Measurements from ENCODE around the gene CTNNBIP1.

CTNNBIP1 gene

GRCh38 chr1:9942939-9943788, 33.1 kb upstream of the CTNNBIP1 start, which contains the start of the genes LZIC and NMNAT1 (continued):
- TF ChIP-seq SALL2 (tag by site-specific recombination; IDR thresholded peaks at IDR 0.05; ENCODE audit: borderline replicate concordance) (no peak), ZNF555 (tag by site-specific recombination; conservative IDR thresholded peaks at IDR 0.05) (no peak), ZBTB20 (tag by site-specific recombination; IDR thresholded peaks at IDR 0.05) (peak; percentile 90), ZNF768 (tag by site-specific recombination; IDR thresholded peaks at IDR 0.05) (no peak), ZNF155 (tag by site-specific recombination; IDR thresholded peaks at IDR 0.05) (no peak), ZNF121 (tag by site-specific recombination; IDR thresholded peaks at IDR 0.05) (peak; percentile 82), ZNF596 (tag by site-specific recombination; IDR thresholded peaks at IDR 0.05) (no peak), ZNF37A (tag by site-specific recombination; IDR thresholded peaks at IDR 0.05) (no peak), ZNF621 (tag by site-specific recombination; IDR thresholded peaks at IDR 0.05) (no peak), ZNF133 (tag by site-specific recombination; IDR thresholded peaks at IDR 0.05) (no peak), ZNF274 (IDR thresholded peaks at IDR 0.05; ENCODE audit: low read length) (no peak), ZNF274 (tag by site-specific recombination; IDR thresholded peaks at IDR 0.05; ENCODE audit: borderline replicate concordance) (no peak), YY1 (tag by site-specific recombination; IDR thresholded peaks at IDR 0.05) (peak; percentile 78; the same call in 1 of the 2 replicates), ZFP41 (tag by site-specific recombination; IDR thresholded peaks at IDR 0.05; ENCODE audit: borderline replicate concordance) (0 out of 2 replicates have a peak, but pooled peaks have one; percentile 22), PRDM2 (tag by site-specific recombination; IDR thresholded peaks at IDR 0.05; ENCODE audit: borderline replicate concordance) (no peak), SCRT2 (tag by site-specific recombination; IDR thresholded peaks at IDR 0.05) (no peak; the same call in 1 of the 2 replicates), ZFP37 (tag by site-specific recombination; IDR thresholded peaks at IDR 0.05) (peak; percentile 96)
- TF ChIP-seq, protein P1, sequence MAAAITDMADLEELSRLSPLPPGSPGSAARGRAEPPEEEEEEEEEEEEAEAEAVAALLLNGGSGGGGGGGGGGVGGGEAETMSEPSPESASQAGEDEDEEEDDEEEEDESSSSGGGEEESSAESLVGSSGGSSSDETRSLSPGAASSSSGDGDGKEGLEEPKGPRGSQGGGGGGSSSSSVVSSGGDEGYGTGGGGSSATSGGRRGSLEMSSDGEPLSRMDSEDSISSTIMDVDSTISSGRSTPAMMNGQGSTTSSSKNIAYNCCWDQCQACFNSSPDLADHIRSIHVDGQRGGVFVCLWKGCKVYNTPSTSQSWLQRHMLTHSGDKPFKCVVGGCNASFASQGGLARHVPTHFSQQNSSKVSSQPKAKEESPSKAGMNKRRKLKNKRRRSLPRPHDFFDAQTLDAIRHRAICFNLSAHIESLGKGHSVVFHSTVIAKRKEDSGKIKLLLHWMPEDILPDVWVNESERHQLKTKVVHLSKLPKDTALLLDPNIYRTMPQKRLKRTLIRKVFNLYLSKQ (tag by site-specific recombination; IDR thresholded peaks at IDR 0.05; ENCODE audit: borderline replicate concordance), result peak; percentile 73; the same call in 1 of the 2 replicates
- TF ChIP-seq, protein P2, sequence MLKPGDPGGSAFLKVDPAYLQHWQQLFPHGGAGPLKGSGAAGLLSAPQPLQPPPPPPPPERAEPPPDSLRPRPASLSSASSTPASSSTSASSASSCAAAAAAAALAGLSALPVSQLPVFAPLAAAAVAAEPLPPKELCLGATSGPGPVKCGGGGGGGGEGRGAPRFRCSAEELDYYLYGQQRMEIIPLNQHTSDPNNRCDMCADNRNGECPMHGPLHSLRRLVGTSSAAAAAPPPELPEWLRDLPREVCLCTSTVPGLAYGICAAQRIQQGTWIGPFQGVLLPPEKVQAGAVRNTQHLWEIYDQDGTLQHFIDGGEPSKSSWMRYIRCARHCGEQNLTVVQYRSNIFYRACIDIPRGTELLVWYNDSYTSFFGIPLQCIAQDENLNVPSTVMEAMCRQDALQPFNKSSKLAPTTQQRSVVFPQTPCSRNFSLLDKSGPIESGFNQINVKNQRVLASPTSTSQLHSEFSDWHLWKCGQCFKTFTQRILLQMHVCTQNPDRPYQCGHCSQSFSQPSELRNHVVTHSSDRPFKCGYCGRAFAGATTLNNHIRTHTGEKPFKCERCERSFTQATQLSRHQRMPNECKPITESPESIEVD (tag by site-specific recombination; IDR thresholded peaks at IDR 0.05), result no peak
- TF ChIP-seq, protein P3, sequence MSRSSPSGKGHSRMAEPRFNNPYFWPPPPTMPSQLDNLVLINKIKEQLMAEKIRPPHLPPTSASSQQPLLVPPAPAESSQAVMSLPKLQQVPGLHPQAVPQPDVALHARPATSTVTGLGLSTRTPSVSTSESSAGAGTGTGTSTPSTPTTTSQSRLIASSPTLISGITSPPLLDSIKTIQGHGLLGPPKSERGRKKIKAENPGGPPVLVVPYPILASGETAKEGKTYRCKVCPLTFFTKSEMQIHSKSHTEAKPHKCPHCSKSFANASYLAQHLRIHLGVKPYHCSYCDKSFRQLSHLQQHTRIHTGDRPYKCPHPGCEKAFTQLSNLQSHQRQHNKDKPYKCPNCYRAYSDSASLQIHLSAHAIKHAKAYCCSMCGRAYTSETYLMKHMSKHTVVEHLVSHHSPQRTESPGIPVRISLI (tag by site-specific recombination; IDR thresholded peaks at IDR 0.05), result peak; percentile 46; the same call in 1 of the 2 replicates
- TF ChIP-seq, protein P4, sequence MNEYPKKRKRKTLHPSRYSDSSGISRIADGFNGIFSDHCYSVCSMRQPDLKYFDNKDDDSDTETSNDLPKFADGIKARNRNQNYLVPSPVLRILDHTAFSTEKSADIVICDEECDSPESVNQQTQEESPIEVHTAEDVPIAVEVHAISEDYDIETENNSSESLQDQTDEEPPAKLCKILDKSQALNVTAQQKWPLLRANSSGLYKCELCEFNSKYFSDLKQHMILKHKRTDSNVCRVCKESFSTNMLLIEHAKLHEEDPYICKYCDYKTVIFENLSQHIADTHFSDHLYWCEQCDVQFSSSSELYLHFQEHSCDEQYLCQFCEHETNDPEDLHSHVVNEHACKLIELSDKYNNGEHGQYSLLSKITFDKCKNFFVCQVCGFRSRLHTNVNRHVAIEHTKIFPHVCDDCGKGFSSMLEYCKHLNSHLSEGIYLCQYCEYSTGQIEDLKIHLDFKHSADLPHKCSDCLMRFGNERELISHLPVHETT (tag by site-specific recombination; IDR thresholded peaks at IDR 0.05), result peak; percentile 97
- TF ChIP-seq, protein P5, sequence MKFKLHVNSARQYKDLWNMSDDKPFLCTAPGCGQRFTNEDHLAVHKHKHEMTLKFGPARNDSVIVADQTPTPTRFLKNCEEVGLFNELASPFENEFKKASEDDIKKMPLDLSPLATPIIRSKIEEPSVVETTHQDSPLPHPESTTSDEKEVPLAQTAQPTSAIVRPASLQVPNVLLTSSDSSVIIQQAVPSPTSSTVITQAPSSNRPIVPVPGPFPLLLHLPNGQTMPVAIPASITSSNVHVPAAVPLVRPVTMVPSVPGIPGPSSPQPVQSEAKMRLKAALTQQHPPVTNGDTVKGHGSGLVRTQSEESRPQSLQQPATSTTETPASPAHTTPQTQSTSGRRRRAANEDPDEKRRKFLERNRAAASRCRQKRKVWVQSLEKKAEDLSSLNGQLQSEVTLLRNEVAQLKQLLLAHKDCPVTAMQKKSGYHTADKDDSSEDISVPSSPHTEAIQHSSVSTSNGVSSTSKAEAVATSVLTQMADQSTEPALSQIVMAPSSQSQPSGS (tag by site-specific recombination; IDR thresholded peaks at IDR 0.05; ENCODE audit: low read depth), result no peak
- TF ChIP-seq, protein P6, sequence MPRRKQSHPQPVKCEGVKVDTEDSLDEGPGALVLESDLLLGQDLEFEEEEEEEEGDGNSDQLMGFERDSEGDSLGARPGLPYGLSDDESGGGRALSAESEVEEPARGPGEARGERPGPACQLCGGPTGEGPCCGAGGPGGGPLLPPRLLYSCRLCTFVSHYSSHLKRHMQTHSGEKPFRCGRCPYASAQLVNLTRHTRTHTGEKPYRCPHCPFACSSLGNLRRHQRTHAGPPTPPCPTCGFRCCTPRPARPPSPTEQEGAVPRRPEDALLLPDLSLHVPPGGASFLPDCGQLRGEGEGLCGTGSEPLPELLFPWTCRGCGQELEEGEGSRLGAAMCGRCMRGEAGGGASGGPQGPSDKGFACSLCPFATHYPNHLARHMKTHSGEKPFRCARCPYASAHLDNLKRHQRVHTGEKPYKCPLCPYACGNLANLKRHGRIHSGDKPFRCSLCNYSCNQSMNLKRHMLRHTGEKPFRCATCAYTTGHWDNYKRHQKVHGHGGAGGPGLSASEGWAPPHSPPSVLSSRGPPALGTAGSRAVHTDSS (tag by site-specific recombination; IDR thresholded peaks at IDR 0.05), result no peak

All from HEK293 (cell line).